Keratinocyte (primary cell): ENCODE measurements around the gene TTPAL. TPM values are rescaled to one million over a fixed set of nuclear protein-coding genes. Genes with fewer than 3 reads are reported as not detected.

Experiments used
- DNase-seq: peaks from one replicate; pipeline ENCODE4 v3.0.0-alpha.2; 2011; ENCODE audit warnings: low read depth, missing footprints, low spot score
- FAIRE-seq: peaks from 2 replicates; lab custom pipeline; 2011; peaks lifted over from hg19 to GRCh38; lab: Jason Lieb, UNC
- H2AFZ ChIP-seq: 2 replicates; pipeline ENCODE4 v1.6.0; 2012; ENCODE audit warnings: low read length, control low read depth, inconsistent platforms; ENCODE audit not compliant: control insufficient read depth
- H3K27ac ChIP-seq: 2 replicates; pipeline ENCODE4 v1.5.1; 2011; ENCODE audit warnings: low read length; ENCODE audit not compliant: control insufficient read depth, insufficient read depth
- H3K27me3 ChIP-seq: 3 replicates; pipeline ENCODE4 v1.6.0; 2011; ENCODE audit warnings: low read length; ENCODE audit not compliant: control insufficient read depth, insufficient read depth; ENCODE audit errors: extremely low read depth
- H3K36me3 ChIP-seq, 2 experiments: 2 replicates in 1 of 2; 3 replicates in 1 of 2; pipeline ENCODE4 v1.5.1; 2011; ENCODE audit warnings: low read length in 2 of 2, mild to moderate bottlenecking in 1 of 2; ENCODE audit not compliant: control insufficient read depth in 2 of 2, insufficient read depth in 2 of 2; ENCODE audit errors: extremely low read depth in 1 of 2
- H3K4me1 ChIP-seq: 3 replicates; pipeline ENCODE4 v1.5.1; 2011; ENCODE audit warnings: low read length; ENCODE audit not compliant: control insufficient read depth, insufficient read depth; ENCODE audit errors: extremely low read depth
- H3K4me2 ChIP-seq: 3 replicates; pipeline ENCODE4 v1.6.0; 2011; ENCODE audit warnings: low read depth, low read length; ENCODE audit not compliant: control insufficient read depth, insufficient read depth; ENCODE audit errors: extremely low read depth
- H3K4me3 ChIP-seq, 3 experiments: fragments of 200-600 bp in 1 of 3; sonication (generic) in 1 of 3; 2 replicates in 2 of 3; 3 replicates in 1 of 3; pipeline ENCODE4 v1.5.1; 2011 to 2016; ENCODE audit warnings: low read length in 3 of 3, mild to moderate bottlenecking in 3 of 3, control low read depth in 2 of 3, inconsistent platforms in 1 of 3, low read depth in 1 of 3, mixed read lengths in 1 of 3, mixed run types in 1 of 3, moderate library complexity in 1 of 3; ENCODE audit not compliant: control insufficient read depth in 2 of 3, insufficient read depth in 2 of 3; ENCODE audit errors: extremely low read depth in 1 of 3
- H3K79me2 ChIP-seq: 2 replicates; pipeline ENCODE4 v1.6.0; 2012; ENCODE audit warnings: low read length; ENCODE audit not compliant: control insufficient read depth, insufficient read depth
- H3K9ac ChIP-seq: 3 replicates; pipeline ENCODE4 v1.6.0; 2011; ENCODE audit warnings: low read length; ENCODE audit not compliant: control insufficient read depth, insufficient read depth; ENCODE audit errors: extremely low read depth
- H3K9me1 ChIP-seq: 3 replicates; pipeline ENCODE4 v1.6.0; 2011; ENCODE audit warnings: low read length; ENCODE audit not compliant: control insufficient read depth, insufficient read depth; ENCODE audit errors: extremely low read depth
- H3K9me3 ChIP-seq: 2 replicates; pipeline ENCODE4 v1.5.1; 2012; ENCODE audit warnings: low read depth, low read length; ENCODE audit not compliant: control insufficient read depth
- H4K20me1 ChIP-seq: 3 replicates; pipeline ENCODE4 v1.6.0; 2011; ENCODE audit warnings: low read length; ENCODE audit not compliant: control insufficient read depth, insufficient read depth; ENCODE audit errors: extremely low read depth
- CTCF ChIP-seq, 3 experiments: IDR thresholded peaks in 1 of 3; conservative IDR thresholded peaks in 1 of 3; optimal IDR thresholded peaks in 1 of 3; 2 replicates in 2 of 3; 3 replicates in 1 of 3; pipeline versions ENCODE3 to v1.5.1; 2011; ENCODE audit warnings: low read length in 3 of 3, mild to moderate bottlenecking in 3 of 3, moderate library complexity in 2 of 3, control low read depth in 1 of 3, inconsistent platforms in 1 of 3; ENCODE audit not compliant: insufficient read depth in 2 of 3; ENCODE audit errors: extremely low read depth in 1 of 3
- EZH2 ChIP-seq: IDR thresholded peaks from one replicate; pipeline ENCODE4 v1.6.1; 2012; ENCODE audit warnings: inconsistent platforms, mild to moderate bottlenecking, low read length, moderate library complexity
- dilution Hi-C: fragments of 300-500 bp; cut with MboI; formaldehyde crosslinking; loops from one replicate; pipeline ENCODE4 v1.7.0; 2020; ENCODE audit warnings: low sequenced_read_pairs; ENCODE audit not compliant: extremely low pct_ligation_motif_present
- polyA plus RNA-seq, 5 experiments: library from polyadenylated mRNA; depleted of rRNA in 3 of 5; stranded (reverse) in 3 of 5; stranded (forward) in 1 of 5; unstranded in 1 of 5; fragments of >200 nt; gene quantifications; 1 replicate in 1 of 5; 2 replicates in 3 of 5; 3 replicates in 1 of 5; pipeline versions ENCODE4 v1.2.1 to v1.2.3, GENCODE V29; 2011 to 2012; ENCODE audit warnings: missing spikeins in 2 of 5, low read depth in 1 of 5, low replicate concordance in 1 of 5

TTPAL gene
- polyA plus RNA-seq, 1 donor (not counting 4 experiments of a cell fraction or from before 2014, with no cell fraction given) = 20.0 TPM

GRCh38 chr20:44518248-44518647 is 42.6 kb downstream of the TTPAL start:
- DNase-seq (no peak), FAIRE-seq (no peak)
- Histone ChIP-seq H3K9me3 (no peaks in the 10 kb centered on the region), H3K4me3 (no peak overlapping the region), H3K79me2 (peaks cover 81% of the 10 kb centered on the region), H2AFZ (no peak overlapping the region), H3K36me3 (peaks cover 0 to 2% of the 10 kb centered on the region in 2 experiments), H3K4me2 (no peak overlapping the region), H4K20me1 (peaks cover 11% of the 10 kb centered on the region), H3K9ac (no peak overlapping the region), H3K27ac (no peak overlapping the region), H3K9me1 (peaks cover 5% of the 10 kb centered on the region), H3K27me3 (no peaks in the 10 kb centered on the region), H3K4me1 (peaks cover 18% of the 10 kb centered on the region)
- TF ChIP-seq EZH2 = no peak
- no peak for TF ChIP-seq CTCF (optimal IDR thresholded peaks at IDR 0.05 in 1 of 3, IDR thresholded peaks at IDR 0.05 in 1 of 3, conservative IDR thresholded peaks at IDR 0.05 in 1 of 3; ENCODE audit: extremely low read depth in 1 of 3, insufficient read depth in 2 of 3, low read length in 3 of 3)
- dilution Hi-C loops = no loop called here

- Histone ChIP-seq H3K9me3 (no peaks in the 10 kb centered on the region), H3K4me3 (peak overlapping the region; percentile 95 to 100 (median 97)), H3K9me1 (peaks cover 5% of the 10 kb centered on the region), H4K20me1 (peaks cover 11% of the 10 kb centered on the region), H3K79me2 (peaks cover 57% of the 10 kb centered on the region), H3K4me2 (peak overlapping the region; percentile 80), H3K27me3 (no peaks in the 10 kb centered on the region), H3K9ac (peak overlapping the region; percentile 100), H3K27ac (peak overlapping the region; percentile 100), H3K36me3 (no peaks in the 10 kb centered on the region), H2AFZ (no peak overlapping the region), H3K4me1 (peaks cover 20% of the 10 kb centered on the region)
- FAIRE-seq (no peak), DNase-seq (no peak)
- dilution Hi-C loops = no loop called here
- TF ChIP-seq CTCF (optimal IDR thresholded peaks at IDR 0.05 in 1 of 3, IDR thresholded peaks at IDR 0.05 in 1 of 3, conservative IDR thresholded peaks at IDR 0.05 in 1 of 3; ENCODE audit: extremely low read depth in 1 of 3, insufficient read depth in 2 of 3, low read length in 3 of 3) (no peak), EZH2 (no peak)
Measured at GRCh38 chr20:44520881-44521280, 45.2 kb downstream of the TTPAL start.
